Vagina (tissue), 2 donors: Measurements from ENCODE around the gene ASAH2B.
"Not testable (repeated sequence)": the region's sequence is repeated elsewhere in the genome, so short reads cannot be mapped to it uniquely, and the experiment has no call there.

Source experiments
- CTCF ChIP-seq, 3 experiments: fragments of 450-650 bp in 2 of 3; fragments of 200-600 bp in 1 of 3; sonication (generic) in 1 of 3; IDR thresholded peaks; one replicate each; pipeline ENCODE4 v1.5.1; 2017 to 2019; ENCODE audit warnings: antibody characterized with exemption in 3 of 3, mild to moderate bottlenecking in 2 of 3, moderate library complexity in 2 of 3
- POLR2A ChIP-seq, 2 donors: fragments of 450-650 bp; IDR thresholded peaks; one replicate each; pipeline ENCODE4 v1.6.1; 2017; ENCODE audit warnings: antibody characterized with exemption in 2 of 2, mild to moderate bottlenecking in 2 of 2, moderate library complexity in 2 of 2

- not testable (repeated sequence) for TF ChIP-seq CTCF, POLR2A (IDR thresholded peaks at IDR 0.05)
Observed at GRCh38 chr10:50728112-50728511, 11.6 kb upstream of the ASAH2B start.
